Thymus (tissue), 14 donors: ENCODE data around the gene OPCML. TPM values are rescaled to one million over a fixed set of nuclear protein-coding genes. Genes with fewer than 3 reads are reported as not detected.

Source experiments
- DNase-seq, 9 donors: peaks; one replicate each; pipeline ENCODE4 v3.0.0-alpha.2; 2013; ENCODE audit warnings: low spot score in 9 of 9, low read depth in 6 of 9, missing footprints in 1 of 9
- H3K27ac ChIP-seq, 2 donors: one replicate each; pipeline ENCODE4 v1.5.1; 2013; ENCODE audit warnings: control low read depth in 1 of 2, low read depth in 1 of 2, low read length in 1 of 2, mild to moderate bottlenecking in 1 of 2, moderate library complexity in 1 of 2
- H3K27me3 ChIP-seq, 2 donors: one replicate each; pipeline ENCODE4 v1.5.1; 2013; ENCODE audit warnings: low read length in 1 of 2; ENCODE audit not compliant: control insufficient read depth in 2 of 2, insufficient read depth in 1 of 2
- H3K36me3 ChIP-seq, 2 donors: one replicate each; pipeline ENCODE4 v1.5.1; 2013; ENCODE audit warnings: low read length in 1 of 2, mild to moderate bottlenecking in 1 of 2, moderate library complexity in 1 of 2; ENCODE audit not compliant: control insufficient read depth in 2 of 2, insufficient read depth in 2 of 2
- H3K4me1 ChIP-seq, 2 donors: one replicate each; pipeline ENCODE4 v1.5.1; 2013; ENCODE audit warnings: low read length in 2 of 2; ENCODE audit not compliant: control insufficient read depth in 2 of 2, insufficient read depth in 2 of 2
- H3K4me3 ChIP-seq, 2 donors: one replicate each; pipeline ENCODE4 v1.5.1; 2013; ENCODE audit warnings: low read length in 2 of 2, control low read depth in 1 of 2, mild to moderate bottlenecking in 1 of 2
- H3K9me3 ChIP-seq, 2 donors: one replicate each; pipeline ENCODE4 v1.5.1; 2013; ENCODE audit warnings: low read length in 1 of 2, mild to moderate bottlenecking in 1 of 2; ENCODE audit not compliant: control insufficient read depth in 2 of 2, insufficient read depth in 1 of 2
- WGBS: extraction: QIAGEN DNeasy Blood & Tissue Kit; methylation state at CpG from one replicate; pipeline ENCODE4 v1.1.7; 2013; 5-methylcytosine and 5-hydroxymethylcytosine counted together
- long read RNA-seq, 10 donors: transcript quantifications; one replicate each; lab custom pipeline, GENCODE V29; 2026
- polyA plus RNA-seq: library from polyadenylated mRNA; stranded (reverse); fragments of 200-250 nt; gene quantifications from one replicate; pipeline ENCODE4 v1.2.3, GENCODE V29; 2013
- total RNA-seq: library from RNA; stranded (reverse); fragments of 120-200 nt; gene quantifications from one replicate; pipeline ENCODE4 v1.2.4, GENCODE V29; 2013
- donor health status: healthy.

The OPCML gene
- total RNA-seq (0.09 TPM), polyA plus RNA-seq (0.07 TPM)
- long read RNA-seq, donor 1 = 0 reads
- long read RNA-seq, donor 2 = 0 reads
- long read RNA-seq, donor 3 = 0 reads
- long read RNA-seq, donor 4 = 0 reads
- long read RNA-seq, donor 5 = 0 reads
- long read RNA-seq, donor 6 = 0 reads
- long read RNA-seq, donor 7 = 0 reads
- long read RNA-seq, donor 8 = 0 reads
- long read RNA-seq, donor 9 = 0 reads
- long read RNA-seq, donor 10 = 0 reads

GRCh38 chr11:133531971-133532651, at the start of gene OPCML:
Gene OPCML (minus strand): TSS chr11:133532501.
- Histone ChIP-seq H3K27ac (no peak within 1 kb of the TSS), H3K27me3 (peaks cover 15 to 48% of the 10 kb centered on the region in 2 donors), H3K4me1 (no peaks in the 10 kb centered on the region), H3K9me3 (no peaks in the 10 kb centered on the region), H3K4me3 (no peak within 1 kb of the TSS), H3K36me3 (no peaks in the 10 kb centered on the region)
- 4% methylated on average over 27 of the region's 27 CpGs for WGBS
- DNase-seq = no peak

- Histone ChIP-seq H3K36me3 (no peaks in the 10 kb centered on the region), H3K27me3 (no peaks in the 10 kb centered on the region), H3K4me1 (no peaks in the 10 kb centered on the region), H3K27ac (no peak overlapping the region), H3K4me3 (no peak overlapping the region), H3K9me3 (peaks cover 0 to 4% of the 10 kb centered on the region in 2 donors)
- no peak for DNase-seq
- 89% methylated on average over 6 of the region's 6 CpGs for WGBS
Measured at GRCh38 chr11:133581091-133581490, 48.8 kb upstream of the OPCML start.

DNA sequence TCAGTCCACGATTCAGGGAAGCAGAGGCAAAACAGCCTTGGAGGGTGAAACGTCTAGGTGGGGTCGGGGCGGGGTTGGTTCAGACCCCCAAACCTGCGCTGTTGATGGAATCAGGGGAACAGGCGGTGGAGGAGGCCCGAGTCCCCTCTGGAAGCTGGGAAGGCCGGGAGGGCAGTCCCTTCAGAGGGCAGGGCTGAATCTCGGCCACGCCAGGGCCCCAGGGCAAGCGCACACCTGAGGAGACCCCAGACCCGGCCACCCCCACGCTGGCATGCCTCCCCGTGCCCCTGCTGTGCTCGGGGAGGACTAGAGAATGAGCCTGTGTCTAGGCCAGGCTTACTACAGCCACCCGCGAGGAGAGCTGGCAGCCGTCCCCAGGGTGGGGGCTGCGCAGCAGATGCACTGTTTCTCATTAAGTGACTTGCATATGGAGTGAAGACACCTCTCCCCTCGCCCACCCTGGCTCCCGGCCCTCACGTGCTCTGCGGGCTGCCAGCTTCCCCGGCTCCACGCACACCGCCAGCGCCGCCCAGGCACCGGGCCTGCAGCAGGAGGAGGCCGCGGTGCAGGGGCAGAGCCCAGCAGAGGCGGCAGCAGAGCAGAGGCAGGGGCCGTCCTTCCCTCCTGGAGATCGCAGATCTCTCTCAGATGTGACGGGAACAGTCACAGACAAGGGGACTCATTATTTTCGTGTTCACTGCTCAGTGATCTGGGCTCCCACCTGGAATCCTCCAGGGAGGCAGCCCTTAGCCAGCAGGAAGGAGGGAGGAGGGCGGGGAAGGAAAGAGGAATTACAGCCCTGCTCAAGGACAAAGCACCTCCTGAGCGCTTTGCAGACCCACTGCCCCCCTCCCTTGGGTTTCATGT, 47.1 kb upstream of the OPCML start:
- H3K27ac ChIP-seq = no peak overlapping the region
- WGBS = 78% methylated on average over 38 of the region's 38 CpGs
- no peaks in the 10 kb centered on the region for H3K27me3 ChIP-seq
- H3K4me1 ChIP-seq = no peaks in the 10 kb centered on the region
- H3K9me3 ChIP-seq = peaks cover 0 to 4% of the 10 kb centered on the region in 2 donors
- no peak for DNase-seq
- no peak overlapping the region for H3K4me3 ChIP-seq
- H3K36me3 ChIP-seq = no peaks in the 10 kb centered on the region

- Histone ChIP-seq H3K36me3 (no peaks in the 10 kb centered on the region), H3K4me3 (no peak overlapping the region), H3K9me3 (peaks cover 0 to 4% of the 10 kb centered on the region in 2 donors), H3K4me1 (no peaks in the 10 kb centered on the region), H3K27me3 (no peaks in the 10 kb centered on the region), H3K27ac (no peak overlapping the region)
- 96% methylated on average over 3 of the region's 3 CpGs for WGBS
- DNase-seq = no peak
Measured at GRCh38 chr11:133577403-133577802, 45.1 kb upstream of the OPCML start.

GRCh38 chr11:133576351-133576750, 44.0 kb upstream of the OPCML start:
- Histone ChIP-seq H3K27ac (no peak overlapping the region), H3K4me3 (no peak overlapping the region), H3K4me1 (no peaks in the 10 kb centered on the region), H3K36me3 (no peaks in the 10 kb centered on the region), H3K27me3 (no peaks in the 10 kb centered on the region), H3K9me3 (peaks cover 0 to 4% of the 10 kb centered on the region in 2 donors)
- no peak for DNase-seq
- 82% methylated on average over 16 of the region's 16 CpGs for WGBS

- Histone ChIP-seq H3K27ac (no peak overlapping the region), H3K27me3 (no peaks in the 10 kb centered on the region), H3K36me3 (no peaks in the 10 kb centered on the region), H3K4me1 (no peaks in the 10 kb centered on the region), H3K9me3 (peaks cover 0 to 4% of the 10 kb centered on the region in 2 donors), H3K4me3 (no peak overlapping the region)
- WGBS = 91% methylated on average over 1 of the region's 1 CpG
- DNase-seq = no peak
Measured at GRCh38 chr11:133573081-133573480, 40.8 kb upstream of the OPCML start.

GRCh38 chr11:133570376-133570775, 38.1 kb upstream of the OPCML start:
- Histone ChIP-seq H3K36me3 (no peaks in the 10 kb centered on the region), H3K4me3 (no peak overlapping the region), H3K4me1 (no peaks in the 10 kb centered on the region), H3K27me3 (no peaks in the 10 kb centered on the region), H3K27ac (no peak overlapping the region), H3K9me3 (no peaks in the 10 kb centered on the region)
- 96% methylated on average over 4 of the region's 4 CpGs for WGBS
- no peak for DNase-seq

DNA sequence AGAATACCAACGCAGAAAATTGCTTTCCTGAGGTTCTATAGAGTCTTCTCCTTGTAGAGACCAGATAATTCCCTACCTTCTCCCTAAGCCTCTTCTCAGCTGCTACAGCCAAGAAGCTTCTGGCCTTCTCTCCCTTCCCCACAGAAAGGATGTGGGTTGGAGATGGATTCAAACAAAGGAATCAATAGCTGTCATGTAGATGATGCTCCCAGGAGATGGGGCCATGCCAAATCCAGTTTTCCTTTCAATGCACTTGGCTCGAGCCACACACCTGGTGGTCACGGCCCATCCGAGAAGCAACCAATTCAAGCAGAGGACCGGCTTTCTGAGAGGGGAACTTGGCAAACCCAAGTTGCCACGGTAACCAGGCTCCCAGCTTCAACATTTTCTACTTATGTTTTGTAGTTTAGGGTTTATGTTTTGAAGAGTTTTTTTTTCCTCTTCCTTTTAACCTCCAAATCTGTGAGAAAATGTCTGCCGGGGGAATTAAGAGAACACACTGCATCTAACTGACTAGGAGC, 31.3 kb upstream of the OPCML start:
- H3K9me3 ChIP-seq = no peaks in the 10 kb centered on the region
- DNase-seq = no peak
- H3K36me3 ChIP-seq = no peaks in the 10 kb centered on the region
- H3K27me3 ChIP-seq = no peaks in the 10 kb centered on the region
- no peak overlapping the region for H3K27ac ChIP-seq
- no peaks in the 10 kb centered on the region for H3K4me1 ChIP-seq
- no peak overlapping the region for H3K4me3 ChIP-seq
- 84% methylated on average over 7 of the region's 7 CpGs for WGBS

DNA sequence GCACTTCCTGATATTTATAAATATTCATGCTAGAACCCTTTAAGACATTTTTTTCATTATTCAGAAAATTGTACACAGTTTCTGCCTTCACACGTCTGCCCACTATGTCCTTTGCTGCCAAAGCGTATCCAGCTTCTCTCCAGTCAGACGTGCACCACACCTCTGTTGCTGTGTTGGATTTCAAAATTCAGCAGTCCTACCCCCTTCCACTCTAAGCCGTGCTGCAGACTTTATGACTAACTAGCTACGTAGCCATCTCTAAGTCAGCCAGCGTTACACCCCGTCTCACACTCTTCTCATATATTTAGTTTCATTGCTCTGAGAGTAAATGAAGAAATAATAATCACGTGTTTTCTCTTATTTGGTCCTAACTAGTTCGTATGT, 28.2 kb upstream of the OPCML start:
- H3K36me3 ChIP-seq = no peaks in the 10 kb centered on the region
- no peaks in the 10 kb centered on the region for H3K27me3 ChIP-seq
- no peak for DNase-seq
- H3K4me1 ChIP-seq = no peaks in the 10 kb centered on the region
- H3K27ac ChIP-seq = no peak overlapping the region
- H3K9me3 ChIP-seq = no peaks in the 10 kb centered on the region
- 93% methylated on average over 9 of the region's 9 CpGs for WGBS
- no peak overlapping the region for H3K4me3 ChIP-seq
